K562 treated with DMSO at 1 percent for 24 hours (cell line): ENCODE measurements around the gene SUSD5. TPM values are rescaled to one million over a fixed set of nuclear protein-coding genes. Genes with fewer than 3 reads are reported as not detected.

Source experiments
- total RNA-seq: library from RNA; unstranded; fragments of 300-600 nt; gene quantifications from 2 replicates; pipeline ENCODE4 v1.2.3, GENCODE V29; 2022; ENCODE audit warnings: low read depth; ENCODE audit not compliant: insufficient read depth

Gene SUSD5
- total RNA-seq: not detected in 2 replicates

DNA sequence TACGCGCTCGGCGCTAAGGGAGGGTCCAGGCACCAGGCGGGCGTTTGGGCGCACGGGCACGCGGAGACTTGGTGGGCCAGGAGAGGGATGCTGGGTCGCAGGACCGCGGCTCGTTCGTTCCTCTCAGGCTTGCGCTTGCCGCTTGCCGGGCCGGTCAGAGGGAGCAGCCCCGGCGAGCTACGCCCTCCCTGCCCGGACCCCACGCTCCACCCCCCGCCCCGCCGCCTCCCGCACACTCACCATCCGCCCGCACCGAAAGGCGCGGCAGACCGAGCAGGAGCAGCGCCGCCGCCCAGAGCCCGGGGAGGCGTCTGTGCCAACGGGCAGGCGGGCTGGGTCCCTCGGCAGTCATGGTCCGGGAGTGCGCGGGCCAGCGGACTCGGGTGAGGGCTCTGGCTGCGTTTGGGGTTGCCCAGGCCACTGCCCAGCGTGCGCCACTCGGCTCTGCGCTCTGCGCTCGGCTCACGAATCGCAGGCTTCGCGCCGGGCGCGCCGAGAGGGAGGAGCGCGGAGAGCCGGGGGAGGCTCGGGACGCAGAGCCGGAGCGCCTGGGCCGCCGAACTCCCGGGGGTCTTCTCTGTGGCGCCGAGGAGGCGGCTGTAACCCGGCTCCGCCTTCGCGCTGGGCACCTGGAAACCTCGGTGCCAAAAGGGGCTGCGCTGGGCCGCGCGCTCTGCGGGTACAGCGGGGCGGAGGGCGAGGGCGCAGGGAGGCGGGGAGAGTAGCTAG is at the start of gene SUSD5:
SUSD5 (minus strand) TSS at position 365 of the 729 bp plus-strand sequence; CDS start at position 352, 13 bp downstream.

DNA sequence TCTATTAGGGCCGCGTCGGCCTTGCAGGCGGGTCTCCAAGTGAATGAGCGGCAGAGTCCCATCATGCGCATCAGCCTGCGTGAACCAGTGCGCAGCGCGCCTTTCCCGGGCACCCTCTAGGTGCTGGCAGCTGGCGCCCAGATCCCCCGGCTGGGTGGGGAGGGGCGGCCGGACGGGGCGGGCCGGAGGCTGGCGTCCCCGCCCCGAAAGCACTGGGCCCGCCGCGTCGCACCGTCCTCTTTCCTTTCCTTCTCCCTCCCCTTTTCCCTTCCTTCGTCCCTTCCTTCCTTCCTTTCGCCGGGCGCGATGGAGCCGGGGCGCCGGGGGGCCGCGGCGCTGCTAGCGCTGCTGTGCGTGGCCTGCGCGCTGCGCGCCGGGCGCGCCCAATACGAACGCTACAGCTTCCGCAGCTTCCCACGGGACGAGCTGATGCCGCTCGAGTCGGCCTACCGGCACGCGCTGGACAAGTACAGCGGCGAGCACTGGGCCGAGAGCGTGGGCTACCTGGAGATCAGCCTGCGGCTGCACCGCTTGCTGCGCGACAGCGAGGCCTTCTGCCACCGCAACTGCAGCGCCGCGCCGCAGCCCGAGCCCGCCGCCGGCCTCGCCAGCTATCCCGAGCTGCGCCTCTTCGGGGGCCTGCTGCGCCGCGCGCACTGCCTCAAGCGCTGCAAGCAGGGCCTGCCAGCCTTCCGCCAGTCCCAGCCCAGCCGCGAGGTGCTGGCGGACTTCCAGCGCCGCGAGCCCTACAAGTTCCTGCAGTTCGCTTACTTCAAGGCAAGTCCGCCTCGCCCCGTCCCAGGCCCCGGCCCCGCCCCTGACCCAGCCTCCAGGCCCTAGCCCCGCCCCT is 104.6 kb downstream of the SUSD5 start, which contains the start of gene CRTAP:
CRTAP (plus strand) TSS at position 243 of the 850 bp plus-strand sequence; CDS start at position 307, 64 bp downstream.

Other genes with a start within 250 kb of the SUSD5 start
- gene GLB1, start 121.7 kb downstream of the SUSD5 start, total RNA-seq: 128 and 142 TPM in 2 replicates
- gene TMPPE, start 121.7 kb downstream of the SUSD5 start, total RNA-seq: 1.8 and 2.1 TPM in 2 replicates
- 126 and 148 TPM in 2 replicates for gene CRTAP, start 104.8 kb downstream of the SUSD5 start, total RNA-seq
- gene FBXL2, start 58.6 kb upstream of the SUSD5 start, total RNA-seq: 1.9 and 3.4 TPM in 2 replicates
- 44.6 and 47.4 TPM in 2 replicates for gene UBP1, start 221.6 kb upstream of the SUSD5 start, total RNA-seq